Astrocyte of the cerebellum (primary cell): ENCODE measurements around the gene HDAC4.

Source experiments
- DNase-seq: peaks from one replicate; pipeline ENCODE4 v3.0.0-alpha.2; 2011; ENCODE audit warnings: low read depth
- H3K4me3 ChIP-seq: 2 replicates; pipeline ENCODE4 v1.5.1; 2011; ENCODE audit warnings: mild to moderate bottlenecking, low read depth, low read length, moderate library complexity
- in situ Hi-C: cut with HindIII; loops from 2 replicates; pipeline ENCODE4 v1.10.0; 2017; ENCODE audit warnings: low sequenced_read_pairs
- TF ChIP-seq, protein P1 (sequence below): IDR thresholded peaks from 2 replicates; pipeline ENCODE4 v1.5.1; 2012; ENCODE audit warnings: low read length, low read depth, moderate library complexity, mild to moderate bottlenecking; ENCODE audit errors: missing control alignments

The HDAC4 gene

DNA sequence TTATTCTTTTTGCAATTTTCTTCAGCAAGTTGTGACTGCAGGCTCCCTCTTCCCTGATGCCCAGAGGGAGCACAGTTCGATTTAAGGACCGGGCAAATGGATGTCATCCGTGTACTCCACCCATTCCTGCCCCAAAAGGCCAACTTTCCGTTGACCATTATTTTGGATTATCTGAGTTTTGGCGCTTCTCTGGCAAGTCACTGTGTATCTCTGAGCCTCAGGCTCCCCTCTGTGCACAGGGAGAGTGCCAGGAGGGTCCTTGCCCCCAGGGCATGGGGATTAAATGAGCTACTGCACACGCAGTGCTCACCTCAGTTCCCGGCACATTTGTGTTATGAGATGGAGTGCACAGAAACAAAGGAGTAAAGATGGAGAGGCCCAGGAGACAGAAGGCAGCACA lies 41.4 kb upstream of the HDAC4 start:
- DNase-seq, result no peak
- in situ Hi-C loops, result no loop called here
- TF ChIP-seq, protein P1, sequence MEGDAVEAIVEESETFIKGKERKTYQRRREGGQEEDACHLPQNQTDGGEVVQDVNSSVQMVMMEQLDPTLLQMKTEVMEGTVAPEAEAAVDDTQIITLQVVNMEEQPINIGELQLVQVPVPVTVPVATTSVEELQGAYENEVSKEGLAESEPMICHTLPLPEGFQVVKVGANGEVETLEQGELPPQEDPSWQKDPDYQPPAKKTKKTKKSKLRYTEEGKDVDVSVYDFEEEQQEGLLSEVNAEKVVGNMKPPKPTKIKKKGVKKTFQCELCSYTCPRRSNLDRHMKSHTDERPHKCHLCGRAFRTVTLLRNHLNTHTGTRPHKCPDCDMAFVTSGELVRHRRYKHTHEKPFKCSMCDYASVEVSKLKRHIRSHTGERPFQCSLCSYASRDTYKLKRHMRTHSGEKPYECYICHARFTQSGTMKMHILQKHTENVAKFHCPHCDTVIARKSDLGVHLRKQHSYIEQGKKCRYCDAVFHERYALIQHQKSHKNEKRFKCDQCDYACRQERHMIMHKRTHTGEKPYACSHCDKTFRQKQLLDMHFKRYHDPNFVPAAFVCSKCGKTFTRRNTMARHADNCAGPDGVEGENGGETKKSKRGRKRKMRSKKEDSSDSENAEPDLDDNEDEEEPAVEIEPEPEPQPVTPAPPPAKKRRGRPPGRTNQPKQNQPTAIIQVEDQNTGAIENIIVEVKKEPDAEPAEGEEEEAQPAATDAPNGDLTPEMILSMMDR, result no peak
- no peak overlapping the region for H3K4me3 ChIP-seq

- H3K4me3 ChIP-seq, result no peak overlapping the region
These were observed 40.6 kb upstream of the HDAC4 start for GRCh38 chr2:239441261-239442078.

DNA sequence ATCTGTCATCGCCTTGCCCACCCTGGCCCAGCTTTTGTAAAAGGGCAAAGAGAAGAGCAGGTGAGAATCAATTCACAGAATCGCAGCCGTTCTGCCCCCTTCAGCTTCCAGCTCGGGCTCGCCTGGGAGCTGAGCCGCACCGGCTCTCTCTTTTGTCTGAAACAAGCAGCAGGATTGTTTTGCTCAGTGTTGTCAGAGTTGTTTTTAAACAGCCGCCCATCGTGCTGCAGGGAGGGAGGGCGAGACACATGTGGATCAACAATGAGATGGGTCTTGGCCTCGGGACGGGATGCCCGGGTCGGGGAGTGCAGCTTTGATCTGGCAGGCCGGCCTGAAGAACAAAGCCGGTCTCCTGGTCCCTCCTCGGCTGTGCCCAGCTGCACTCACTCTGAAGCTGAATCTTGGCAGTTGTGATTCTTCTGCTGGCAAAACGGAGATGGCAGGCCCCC lies 39.7 kb upstream of the HDAC4 start:
- DNase-seq, result no peak
- H3K4me3 ChIP-seq, result no peak overlapping the region
- in situ Hi-C loops, result no loop called here
- TF ChIP-seq, protein P1, result no peak

More at GRCh38 chr2:239441261-239442078, 40.6 kb upstream of the HDAC4 start:
- in situ Hi-C loops, result no loop called here
- DNase-seq, result peak; percentile 29
- TF ChIP-seq, protein P1, result no peak

DNA sequence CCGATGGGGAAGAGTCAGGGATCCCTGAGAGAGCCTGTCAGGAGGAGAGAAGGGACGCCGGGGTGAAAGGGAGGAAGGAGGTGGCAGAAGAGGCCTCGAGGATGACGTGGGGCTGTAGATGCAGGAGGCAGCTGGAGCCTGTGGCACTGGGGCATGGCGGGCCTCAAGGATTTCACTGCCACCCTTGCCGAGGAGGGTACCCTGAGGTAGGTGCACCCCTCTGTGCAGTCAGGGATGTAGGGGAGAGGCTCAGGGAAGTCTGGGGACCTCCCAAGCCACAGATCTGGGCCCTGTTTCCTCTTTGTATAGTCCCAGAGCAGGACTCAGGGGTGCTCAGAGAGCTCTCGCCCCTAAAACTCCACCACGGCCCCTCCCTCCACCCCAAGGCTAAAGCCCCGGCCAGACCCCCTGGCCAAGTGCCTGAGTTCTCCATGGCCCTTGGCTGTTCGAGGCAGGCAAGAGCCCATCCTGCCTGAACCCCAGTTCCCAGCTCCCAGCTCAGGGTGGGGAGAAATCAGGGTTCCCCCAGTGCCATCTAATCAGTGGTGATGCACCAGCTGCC lies 39.0 kb upstream of the HDAC4 start:
- in situ Hi-C loops, result no loop called here
- DNase-seq, result no peak
- H3K4me3 ChIP-seq, result no peak overlapping the region
- TF ChIP-seq, protein P1, result no peak

DNA sequence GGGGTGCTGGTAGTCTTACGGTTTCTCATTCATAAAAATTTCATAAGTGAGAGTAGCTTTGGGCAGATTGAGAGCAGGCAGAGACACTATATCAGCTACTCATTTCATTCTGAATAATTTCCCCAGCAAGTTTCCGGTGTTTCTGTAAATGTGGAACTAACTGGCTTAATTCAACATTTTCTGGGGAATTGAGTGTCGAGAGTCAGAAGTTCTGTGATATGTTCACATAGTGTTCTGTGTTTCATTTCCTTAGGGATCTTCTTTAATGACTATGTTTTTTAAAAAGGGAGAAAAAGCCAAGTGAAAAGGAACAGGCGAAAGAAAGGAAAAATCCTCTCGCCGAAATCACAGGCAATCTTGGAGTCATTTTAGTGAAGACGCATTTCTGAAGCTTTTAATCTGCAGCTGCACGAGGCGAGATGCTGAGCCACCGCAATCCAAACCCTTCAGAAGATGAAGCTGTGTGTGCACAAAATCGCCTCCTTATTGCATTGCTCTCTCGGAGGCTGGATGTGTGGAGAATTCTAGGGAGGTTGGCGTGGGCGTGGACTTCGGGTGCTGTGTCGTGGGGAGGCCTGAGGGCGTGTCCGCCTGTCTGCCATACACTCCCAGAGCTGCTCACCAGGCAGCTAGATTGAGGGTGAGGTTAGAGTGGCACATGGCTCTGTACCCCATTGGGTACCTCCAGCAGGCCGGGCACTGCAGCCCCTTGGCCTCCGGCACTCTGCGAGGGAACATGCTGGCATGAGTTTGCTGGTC lies 38.4 kb upstream of the HDAC4 start:
- TF ChIP-seq, protein P1, result no peak
- no peak overlapping the region for H3K4me3 ChIP-seq
- in situ Hi-C loops, result no loop called here

DNA sequence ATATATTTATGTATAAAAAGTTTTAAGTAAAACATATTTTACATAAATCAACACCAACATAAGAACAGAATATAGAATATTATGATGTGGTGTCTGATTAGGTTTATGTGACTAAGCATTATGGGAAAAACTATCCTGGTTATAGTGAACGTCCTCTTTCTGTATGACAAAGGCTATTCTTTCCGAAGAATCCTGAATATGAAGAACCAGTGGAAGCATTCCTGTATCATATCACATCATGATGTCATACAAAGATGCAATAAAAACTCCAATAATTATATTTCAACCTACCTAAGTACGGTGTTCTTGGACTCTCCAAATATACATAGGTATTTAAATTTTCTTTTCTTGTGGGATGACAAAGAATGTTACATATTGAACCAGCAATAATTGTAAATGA lies 37.5 kb upstream of the HDAC4 start:
- no peak for DNase-seq
- TF ChIP-seq, protein P1, result no peak
- H3K4me3 ChIP-seq, result no peak overlapping the region
- in situ Hi-C loops, result no loop called here

More for the DNA sequence above, 38.4 kb upstream of the HDAC4 start:
- no peak for DNase-seq
